Adrenal gland (tissue), 12 donors: ENCODE results near the gene CTRB2. TPM values are rescaled to one million over a fixed set of nuclear protein-coding genes. Genes with fewer than 3 reads are reported as not detected.
"Not testable (repeated sequence)": the region's sequence is repeated elsewhere in the genome, so short reads cannot be mapped to it uniquely, and the experiment has no call there.

Experiments used
- DNase-seq, 7 donors: peaks; one replicate each; pipeline ENCODE4 v3.0.0-alpha.2; 2019 to 2020
- H3K27ac ChIP-seq, 5 donors: fragments of 200-600 bp; sonication (generic) in 4 of 5; 1 replicate in 3 of 5; 2 replicates in 2 of 5; pipeline versions ENCODE4 v1.5.1 to v1.8.0; 2016 to 2020; ENCODE audit warnings: mild to moderate bottlenecking in 1 of 5
- H3K27me3 ChIP-seq: fragments of 200-600 bp; 2 replicates; pipeline ENCODE4 v1.8.0; 2021
- H3K36me3 ChIP-seq, 2 donors: fragments of 200-600 bp; replicated peaks in 1 of 2; 1 replicate in 1 of 2; 2 replicates in 1 of 2; pipeline versions ENCODE4 v1.5.1 to v1.8.0; 2018 to 2022
- H3K4me1 ChIP-seq, 2 donors: fragments of 200-600 bp; replicated peaks in 1 of 2; 1 replicate in 1 of 2; 2 replicates in 1 of 2; pipeline versions ENCODE4 v1.5.1 to v1.8.0; 2018 to 2021
- H3K4me3 ChIP-seq, 4 donors: fragments of 200-600 bp; sonication (generic) in 3 of 4; one replicate each; pipeline ENCODE4 v1.5.1; 2016 to 2018
- H3K9me3 ChIP-seq, 3 donors: fragments of 200-600 bp; sonication (generic) in 1 of 3; replicated peaks in 1 of 3; 1 replicate in 2 of 3; 2 replicates in 1 of 3; pipeline versions ENCODE4 v1.5.1 to v1.8.0; 2016 to 2021
- CTCF ChIP-seq, 6 experiments: fragments of 450-650 bp in 4 of 6; fragments of 200-600 bp in 2 of 6; sonication (generic) in 1 of 6; IDR thresholded peaks; 1 replicate in 5 of 6; 2 replicates in 1 of 6; pipeline versions ENCODE4 v1.5.1 to v1.8.0; 2016 to 2021; ENCODE audit warnings: antibody characterized with exemption in 6 of 6, mild to moderate bottlenecking in 2 of 6, moderate library complexity in 1 of 6
- POLR2A ChIP-seq, 2 donors: fragments of 450-650 bp; IDR thresholded peaks; one replicate each; pipeline ENCODE4 v1.6.1; 2017; ENCODE audit warnings: antibody characterized with exemption in 2 of 2, mild to moderate bottlenecking in 2 of 2, moderate library complexity in 1 of 2
- WGBS, 4 donors: extraction: QIAGEN DNeasy Blood & Tissue Kit in 2 of 4; methylation state at CpG; one replicate each; pipeline versions ENCODE4 v1.1.5 to v1.1.7; 2013 to 2017; 5-methylcytosine and 5-hydroxymethylcytosine counted together
- intact Hi-C, 2 donors: fragments of 100-400 bp; cut with DNase I; formaldehyde crosslinking; loops; one replicate each; pipeline versions ENCODE4 v1.14.1 to v1.15.0; 2022 to 2023
- polyA plus RNA-seq, 3 donors: library from polyadenylated mRNA; stranded (reverse); fragments of 200-250 nt in 2 of 3; fragments of 350-450 nt in 1 of 3; fragmentation: Illumina TruSeq in 1 of 3; extraction: RNeasy Lipid Tissue Mini Kit (QIAGEN cat#74804) in 1 of 3; gene quantifications; one replicate each; pipeline ENCODE4 v1.2.3, GENCODE V29; 2013 to 2014
- total RNA-seq, 9 donors: library from RNA; depleted of rRNA in 4 of 9; stranded (reverse); fragments of >200 nt in 4 of 9; fragments of 120-200 nt in 1 of 9; fragmentation: NEBNext Ultra II Directional in 1 of 9; extraction: Animal tissue kit (Norgen Biotek cat#: 25700) in 1 of 9; gene quantifications; one replicate each; pipeline versions ENCODE4 v1.1.0 to v1.2.4, GENCODE V29; 2013 to 2023
- donor health status: healthy with polysubstance abuse.
- donor health status: Bipolar disorder and iron deficiency.
- donor health status: DM: yes; HTN: yes; CAD: no.
- donor health status: DM: no; HTN: no; CAD: no.
- donor health status: DM: no; HTN: no; CAD: no.
- donor health status: DM: yes; HTN: yes; CAD: no.

The CTRB2 gene
- total and polyA plus RNA-seq, 12 donors: 0.88 to 15.1 (median 3.3) TPM; not detected in 5

DNA sequence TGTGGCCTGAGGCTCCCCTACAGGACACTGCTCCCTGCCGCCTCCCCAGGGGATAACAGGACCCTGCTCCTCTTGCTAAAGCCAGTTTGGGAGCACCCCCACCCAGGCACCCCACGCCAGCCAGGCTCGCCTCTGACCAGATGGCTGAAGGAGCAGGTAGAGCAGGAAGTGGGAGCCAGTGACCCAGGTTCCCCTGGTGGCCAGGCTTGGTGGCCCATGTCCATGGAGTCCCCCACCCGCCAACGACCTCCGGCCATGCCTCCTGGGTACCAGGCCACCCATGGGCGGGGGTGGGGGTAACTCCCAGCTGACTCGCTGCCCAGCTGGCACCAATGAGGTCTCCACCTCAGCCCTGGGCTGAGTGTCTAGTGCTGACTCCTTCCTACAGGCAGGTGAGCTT is 34.5 kb upstream of the CTRB2 start:
- 76 to 100% (median 82%) methylated on average over 3 to 8 of the region's 8 CpGs for WGBS, 4 donors
- H3K4me3 ChIP-seq: no peak overlapping the region
- peaks cover 0 to 21% of the 10 kb centered on the region in 2 donors for H3K36me3 ChIP-seq
- TF ChIP-seq CTCF (IDR thresholded peaks at IDR 0.05) (no peak), POLR2A (IDR thresholded peaks at IDR 0.05) (no peak)
- H3K4me1 ChIP-seq: peaks cover 38 to 61% of the 10 kb centered on the region in 2 donors
- intact Hi-C loops: no loop called here
- H3K9me3 ChIP-seq: no peaks in the 10 kb centered on the region
- no peak overlapping the region for H3K27ac ChIP-seq
- DNase-seq: no peak
- no peaks in the 10 kb centered on the region for H3K27me3 ChIP-seq

DNA sequence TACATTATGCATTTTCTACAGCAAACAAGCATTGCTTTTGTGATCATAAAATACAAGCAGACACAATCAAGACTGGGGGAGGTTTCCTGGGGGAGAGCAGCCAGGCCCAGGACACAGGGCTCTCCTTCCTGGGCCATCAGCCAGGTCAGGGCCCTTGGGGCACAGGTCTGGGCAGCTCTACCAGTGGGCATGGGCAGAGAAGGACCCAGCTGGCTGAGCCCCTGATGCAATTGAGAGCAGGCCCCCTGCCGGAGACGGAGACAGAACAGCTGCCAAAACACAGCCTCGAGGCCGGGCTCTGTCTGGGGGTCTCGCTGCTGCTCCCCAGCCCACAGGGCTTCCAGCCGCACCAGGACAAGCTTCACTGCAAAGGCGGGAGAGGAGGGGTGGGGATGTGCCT is 33.7 kb upstream of the CTRB2 start:
- H3K27ac ChIP-seq: peak overlapping the region in 1 of 5 donors; percentile 4

GRCh38 chr16:75239542-75240122 is 32.7 kb upstream of the CTRB2 start:
- H3K27me3 ChIP-seq: no peaks in the 10 kb centered on the region
- intact Hi-C loops: loop anchor here (5.0 kb wide), 2 partner anchors 148 to 158 kb away; no protein-coding TSS in a partner anchor
- TF ChIP-seq CTCF (IDR thresholded peaks at IDR 0.05): no peak
- TF ChIP-seq POLR2A (IDR thresholded peaks at IDR 0.05): no peak
- H3K27ac ChIP-seq: peak overlapping the region in 4 of 5 donors; percentile 68 to 95 (median 88)
- H3K4me1 ChIP-seq: peaks cover 27 to 43% of the 10 kb centered on the region in 2 donors
- peaks cover 0 to 32% of the 10 kb centered on the region in 2 donors for H3K36me3 ChIP-seq
- H3K4me3 ChIP-seq: no peak overlapping the region
- 85 to 87% (median 86%) methylated on average over 9 to 19 of the region's 19 CpGs for WGBS, 4 donors
- no peak for DNase-seq
- no peaks in the 10 kb centered on the region for H3K9me3 ChIP-seq

More for the DNA sequence above, 33.7 kb upstream of the CTRB2 start:
- DNase-seq, H3K9me3 ChIP-seq, H3K4me3 ChIP-seq, intact Hi-C loops, H3K27me3 ChIP-seq: not testable (repeated sequence)
- Histone ChIP-seq H3K4me1 (peaks cover 35 to 53% of the 10 kb centered on the region in 2 donors), H3K36me3 (peaks cover 0 to 22% of the 10 kb centered on the region in 2 donors)
- 72 to 82% (median 78%) methylated on average over 5 to 7 of the region's 7 CpGs; no CpG with 5 or more reads in 1 of the 4 donors for WGBS, 4 donors

GRCh38 chr16:75238853-75239541 is 32.0 kb upstream of the CTRB2 start:
- WGBS, 4 donors: 45 to 61% (median 49%) methylated on average over 7 to 16 of the region's 16 CpGs
- DNase-seq: peak in 2 of 7 donors; percentile 48 to 61
- TF ChIP-seq POLR2A (IDR thresholded peaks at IDR 0.05) (no peak), CTCF (IDR thresholded peaks at IDR 0.05) (peak in 4 of 6 experiments; percentile 28 to 47 (median 38))
- no peaks in the 10 kb centered on the region for H3K27me3 ChIP-seq
- H3K4me3 ChIP-seq: peak overlapping the region in 1 of 4 donors; percentile 2
- peaks cover 0 to 37% of the 10 kb centered on the region in 2 donors for H3K36me3 ChIP-seq
- H3K27ac ChIP-seq: peak overlapping the region in 4 of 5 donors; percentile 68 to 95 (median 88)
- intact Hi-C loops: loop anchor here (5.0 kb wide), 2 partner anchors 148 to 158 kb away; no protein-coding TSS in a partner anchor
- no peaks in the 10 kb centered on the region for H3K9me3 ChIP-seq
- peaks cover 20 to 41% of the 10 kb centered on the region in 2 donors for H3K4me1 ChIP-seq
